ENCODE measurements around the gene CDCP2.
A peak's percentile ranks its signal among the peaks of the same experiment; 100 is the strongest.

CDCP2 gene

DNA sequence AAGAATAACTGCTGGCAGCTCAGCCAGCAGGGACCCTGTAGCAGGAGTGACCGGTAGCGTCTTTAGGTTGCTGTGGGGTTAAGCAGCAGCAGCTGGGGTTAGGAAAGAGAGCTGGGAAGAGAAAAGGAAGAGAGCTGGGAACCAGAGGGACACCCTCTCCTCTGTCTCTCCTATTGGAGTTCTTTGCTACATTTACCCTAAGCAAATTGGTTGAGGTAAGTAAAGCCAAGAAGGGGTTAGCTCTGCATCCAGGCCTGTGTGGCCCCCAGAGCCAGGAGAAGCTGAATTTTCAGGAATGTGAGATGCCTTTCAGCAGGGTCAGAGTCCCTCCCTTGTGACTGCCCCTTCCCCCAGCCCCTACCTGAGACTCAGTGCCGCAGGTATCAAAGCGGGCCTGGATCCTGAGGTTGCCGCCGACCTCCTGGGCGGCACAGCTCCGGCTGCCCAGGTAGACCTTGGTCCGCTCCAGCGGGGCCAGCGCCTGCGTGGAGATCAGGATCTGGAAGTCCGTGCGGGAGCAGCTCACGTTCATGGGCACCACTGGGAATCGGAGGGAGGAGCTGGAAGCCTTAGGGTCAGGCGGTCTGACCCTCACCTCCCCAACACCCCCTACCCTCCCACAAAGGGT is 16.4 kb downstream of the CDCP2 start:
- no peak for DNase-seq

- DNase-seq = no peak
These were observed 17.2 kb downstream of the CDCP2 start for GRCh38 chr1:54135436-54136120.

DNA sequence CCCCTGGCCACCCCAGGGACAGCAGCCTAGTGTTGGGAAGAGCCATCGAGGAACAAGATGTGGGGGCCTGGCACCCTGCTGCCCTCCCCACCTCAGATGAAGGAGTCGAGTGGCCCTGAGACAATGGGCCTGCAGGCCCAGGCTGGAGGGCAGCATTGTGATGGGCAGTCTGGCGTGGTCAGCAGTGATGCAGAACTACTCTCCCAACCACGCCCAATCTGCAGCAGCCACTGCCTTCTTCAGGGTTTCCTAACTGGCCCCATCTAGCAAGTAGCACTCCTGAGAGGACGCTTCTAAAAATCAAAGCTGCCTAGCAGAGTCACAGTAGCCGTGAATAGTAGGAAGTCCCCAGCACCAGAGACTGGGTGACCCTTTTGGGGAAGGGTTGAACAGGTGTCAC is 18.5 kb downstream of the CDCP2 start:
- no peak for DNase-seq

DNA sequence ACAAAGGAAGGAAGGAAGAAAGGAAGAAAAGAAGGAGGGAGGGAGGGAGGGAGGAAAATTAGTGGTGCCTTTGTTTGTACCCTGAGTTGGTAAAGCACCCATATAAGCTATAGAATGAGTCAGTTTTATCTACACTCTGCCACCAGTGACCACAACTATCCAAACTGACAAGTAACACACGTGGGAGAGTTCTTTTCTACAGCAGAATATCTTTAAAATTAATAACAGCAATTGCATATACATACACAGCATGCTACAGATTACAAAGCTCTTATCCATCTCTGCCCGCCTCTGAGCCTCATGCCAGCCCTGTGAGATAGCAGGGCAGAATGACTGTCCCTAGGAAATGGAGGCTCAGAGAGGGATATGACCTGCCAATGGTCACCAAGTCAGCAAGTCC is 20.3 kb downstream of the CDCP2 start:
- DNase-seq = no peak

DNA sequence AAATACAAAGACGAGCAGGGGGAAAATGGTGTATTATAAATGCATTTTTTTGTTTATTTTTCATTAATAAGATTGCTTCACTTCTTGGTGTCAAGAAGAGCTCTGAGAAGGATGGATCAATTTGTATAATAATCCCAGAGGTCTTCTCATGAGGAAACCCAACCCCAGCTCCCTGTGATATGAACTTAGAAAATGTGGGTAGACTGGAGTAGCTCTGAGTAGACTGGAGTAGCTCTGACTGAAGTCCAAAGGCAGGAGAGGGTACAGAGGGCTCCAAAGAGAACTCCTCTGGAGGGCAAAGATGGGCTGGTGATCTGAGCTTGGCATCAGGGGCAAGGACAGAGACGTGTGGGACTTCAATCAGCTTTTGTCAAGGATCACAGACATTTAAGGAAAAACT is 21.4 kb downstream of the CDCP2 start:
- DNase-seq = no peak

- DNase-seq = no peak
These were observed 22.9 kb downstream of the CDCP2 start for GRCh38 chr1:54129858-54130257.

DNA sequence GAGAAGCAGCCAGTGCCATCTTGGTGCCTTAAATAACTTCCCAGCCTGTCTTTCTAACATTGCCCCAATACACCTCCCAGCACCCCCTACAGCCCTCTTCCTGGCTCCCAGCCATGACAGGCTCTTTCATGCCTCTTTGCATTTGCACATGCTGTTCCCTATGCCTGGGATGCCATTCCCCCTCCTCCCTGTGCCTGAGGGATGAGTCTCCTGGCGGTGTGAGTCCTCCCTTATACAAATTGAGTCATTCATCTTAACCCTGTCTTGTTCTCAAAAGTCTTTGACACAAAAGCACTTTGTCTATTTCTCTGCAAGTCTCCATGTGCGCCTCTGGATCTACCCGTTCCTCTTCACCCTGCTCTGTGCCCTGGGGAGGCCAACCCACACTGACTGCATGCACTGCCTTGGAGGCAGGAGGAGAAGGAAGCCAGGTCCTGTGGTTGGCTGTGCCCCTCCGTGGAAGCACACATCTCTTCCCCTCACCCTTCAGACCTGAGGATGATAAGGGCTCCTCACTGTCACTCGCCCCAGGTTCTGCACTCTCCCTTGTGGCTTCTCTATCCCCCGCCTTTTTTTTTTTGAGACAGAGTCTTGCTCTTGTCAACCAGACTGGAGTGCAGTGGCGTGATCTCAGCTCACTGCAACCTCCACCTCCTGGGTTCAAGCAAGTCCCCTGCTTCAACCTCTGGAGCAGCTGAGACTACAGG is 25.1 kb downstream of the CDCP2 start:
- no peak for DNase-seq

- DNase-seq = no peak
These were observed 26.5 kb downstream of the CDCP2 start for GRCh38 chr1:54126271-54126815.

DNA sequence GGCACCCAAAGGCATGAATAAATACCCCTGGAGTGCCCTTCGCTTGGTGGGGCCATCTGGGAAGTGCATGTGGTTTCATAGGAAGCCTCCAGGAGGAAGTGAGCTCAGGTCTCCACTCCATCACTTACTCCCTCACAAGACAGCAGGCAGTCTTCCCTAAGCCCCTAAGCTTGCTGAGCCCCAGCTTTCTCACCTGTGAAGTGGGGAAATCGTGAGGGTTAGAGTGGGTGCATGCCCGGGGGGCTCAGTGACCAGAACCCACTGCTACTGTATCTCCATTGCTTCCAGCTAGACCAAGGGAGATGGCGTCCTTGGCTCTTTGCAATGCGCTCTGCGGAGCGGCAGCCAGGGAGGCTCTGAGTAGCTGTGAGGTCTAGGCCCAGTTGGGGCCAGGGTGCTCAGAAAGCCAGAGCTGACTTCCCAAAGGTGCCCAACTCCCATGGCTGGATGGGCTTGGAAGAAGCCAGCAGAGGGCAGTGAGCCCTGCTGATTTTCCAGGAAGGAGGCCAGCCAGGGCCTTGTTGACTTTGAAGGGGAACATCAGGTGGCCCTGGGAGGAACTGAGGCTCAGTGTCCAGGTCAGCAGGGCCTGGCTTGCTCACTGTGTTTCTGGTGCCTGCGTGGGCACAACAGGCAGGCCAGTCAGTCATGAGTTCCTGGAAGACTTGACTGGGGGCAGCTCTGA is 27.3 kb downstream of the CDCP2 start:
- no peak for DNase-seq

- DNase-seq = no peak
These were observed 27.9 kb downstream of the CDCP2 start for GRCh38 chr1:54124906-54125305.

- no peak for DNase-seq
These were observed 28.3 kb downstream of the CDCP2 start for GRCh38 chr1:54124472-54124871.

GRCh38 chr1:54122992-54123391 is 29.8 kb downstream of the CDCP2 start:
- DNase-seq = no peak

- no peak for DNase-seq
These were observed 30.6 kb downstream of the CDCP2 start for GRCh38 chr1:54122135-54122751.

DNA sequence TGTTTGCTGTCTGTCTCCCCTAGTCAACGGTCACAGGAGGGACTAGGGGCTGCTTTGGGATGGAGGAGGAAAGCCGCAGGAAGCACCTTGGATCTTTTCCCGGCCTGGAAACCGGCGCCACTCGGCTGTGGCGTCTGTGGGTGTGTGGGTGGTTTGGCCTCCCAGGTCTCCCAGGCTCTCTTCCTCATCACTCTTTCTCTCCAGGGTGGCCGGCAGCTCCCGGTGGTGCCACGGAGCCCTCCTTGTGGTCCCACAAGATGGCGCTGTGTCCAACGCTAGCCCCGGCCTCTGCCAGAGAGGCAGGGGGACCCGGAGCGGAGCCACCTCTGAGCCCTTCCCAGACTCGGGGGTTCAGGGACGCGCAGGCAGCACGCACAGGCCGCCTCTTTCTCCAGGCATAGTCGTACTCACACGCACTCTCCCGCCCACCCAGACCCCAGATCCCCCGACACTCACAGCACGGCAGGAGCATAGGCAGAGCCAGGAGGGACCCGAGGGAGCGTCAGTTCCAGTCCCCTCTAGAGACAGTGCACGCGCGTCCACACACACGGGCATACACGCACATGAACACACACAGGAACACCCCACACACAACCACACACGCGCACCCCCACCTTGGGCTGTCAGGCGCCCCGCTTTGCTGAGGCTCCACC is 31.2 kb downstream of the CDCP2 start:
- DNase-seq = peak; percentile 77

DNA sequence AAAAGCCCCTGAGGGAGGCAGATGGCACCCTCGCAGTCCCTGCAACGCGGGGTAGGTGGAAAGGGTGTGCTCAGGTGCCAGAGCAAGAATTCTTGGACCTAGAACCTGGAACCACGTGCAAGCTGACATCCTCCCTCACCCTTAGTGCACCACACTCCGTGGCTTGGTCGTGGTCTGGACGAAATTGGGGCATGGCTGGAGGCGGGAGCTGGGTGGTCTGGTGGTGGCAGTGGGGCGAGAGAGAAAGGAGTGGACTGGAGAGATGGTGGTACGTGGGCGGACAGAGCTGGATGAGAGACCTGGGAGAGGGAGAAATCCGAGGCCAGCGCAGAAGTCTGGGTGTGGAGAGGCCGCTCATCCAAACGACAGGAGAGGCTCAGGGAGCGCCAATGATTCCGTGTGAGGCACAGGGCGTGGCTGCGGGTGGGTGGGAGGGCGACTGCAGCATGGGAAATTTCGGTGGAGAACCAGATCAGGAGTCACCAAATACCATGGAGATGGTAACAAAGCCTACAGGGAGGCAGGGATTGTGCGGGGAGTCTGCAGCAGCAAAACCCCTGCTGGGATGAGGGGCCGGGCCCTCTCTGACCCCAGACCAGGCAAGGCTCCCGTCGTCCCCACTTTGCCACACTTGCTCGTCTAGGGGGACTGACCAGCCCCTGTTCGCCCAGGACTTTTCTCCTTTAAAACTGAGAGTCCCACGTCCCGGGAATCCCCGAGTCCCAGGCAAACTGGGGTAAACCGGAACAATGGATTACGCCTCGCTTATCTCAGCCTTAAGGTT is 31.9 kb downstream of the CDCP2 start:
- no peak for DNase-seq

- no peak for DNase-seq
These were observed 32.6 kb downstream of the CDCP2 start for GRCh38 chr1:54120018-54120697.

DNA sequence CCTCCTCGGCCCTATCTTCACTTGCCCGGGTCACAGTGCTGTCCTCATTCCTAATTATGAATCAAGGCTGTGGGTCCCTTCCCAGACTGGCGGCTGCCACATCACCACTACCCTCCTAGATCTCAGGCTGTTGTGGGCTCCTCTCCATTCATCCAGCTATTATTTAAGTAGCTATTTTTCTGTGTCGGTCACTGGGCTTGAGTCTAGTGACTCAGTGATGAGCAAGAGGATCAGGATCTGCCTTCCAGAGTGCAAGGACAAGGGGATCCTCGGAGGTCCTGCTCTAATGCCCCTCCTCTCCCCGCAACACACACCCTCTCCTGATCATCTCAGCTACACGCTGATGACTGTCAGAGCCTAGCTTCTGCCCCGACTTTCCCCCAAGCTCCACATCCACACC is 34.1 kb downstream of the CDCP2 start:
- DNase-seq = no peak

DNA sequence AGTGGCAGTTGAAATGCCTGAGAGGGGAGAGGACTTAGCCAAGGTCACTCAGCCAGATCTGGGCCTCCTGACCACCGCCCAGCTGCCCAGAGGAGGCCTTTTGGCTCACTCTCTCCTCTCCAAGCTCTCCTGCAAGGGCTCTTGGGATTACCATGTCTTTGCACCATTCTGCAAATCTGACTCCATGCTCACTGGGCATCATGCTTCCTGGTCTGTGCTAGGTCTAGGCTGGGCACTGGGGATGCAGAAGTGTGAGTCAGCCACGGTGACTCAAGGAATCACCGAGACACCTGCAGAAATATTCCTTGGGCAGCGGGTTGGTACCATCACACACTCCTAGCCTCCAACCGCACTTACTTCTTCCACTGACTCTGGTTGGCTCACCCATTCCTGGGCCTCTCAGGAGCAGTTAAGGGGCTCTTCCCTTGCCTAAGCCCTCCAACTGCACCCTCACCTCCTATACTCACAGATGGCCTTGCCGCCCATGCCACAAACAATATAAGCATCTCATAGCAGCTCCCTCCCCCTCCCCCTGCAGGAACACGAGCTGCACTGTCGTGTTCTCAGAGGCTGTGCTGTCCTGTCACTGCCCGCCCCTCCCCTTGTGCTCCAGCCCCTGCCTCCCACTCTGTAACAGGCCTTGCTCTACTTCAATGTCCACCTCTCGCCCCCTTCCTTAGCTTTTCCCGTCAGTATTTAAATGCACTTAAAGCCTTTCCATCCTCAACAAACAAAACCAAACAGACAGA is 34.8 kb downstream of the CDCP2 start:
- DNase-seq = no peak

DNA sequence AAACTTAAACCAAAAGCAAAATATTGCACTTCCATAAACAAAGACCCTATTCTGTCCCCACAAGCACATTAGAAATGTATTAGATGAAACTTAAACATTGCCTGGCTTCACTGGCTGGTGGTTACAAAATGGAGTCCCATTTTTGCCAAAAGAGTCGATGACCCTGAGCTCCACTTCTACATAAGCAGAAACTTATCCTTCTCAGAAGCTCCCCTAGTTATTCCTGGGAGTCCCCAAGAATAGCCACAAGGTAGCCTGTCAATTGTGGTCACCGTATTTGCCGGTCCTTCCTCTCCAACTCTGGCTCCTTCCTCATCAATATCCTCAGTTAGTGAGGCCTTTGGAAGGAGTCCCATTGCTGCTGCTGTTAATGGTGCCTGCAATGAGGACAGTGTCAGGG is 37.3 kb downstream of the CDCP2 start:
- DNase-seq = no peak

- no peak for DNase-seq
These were observed 37.8 kb downstream of the CDCP2 start for GRCh38 chr1:54114955-54115354.
